Measurements from ENCODE around the gene L1CAM.

DNA sequence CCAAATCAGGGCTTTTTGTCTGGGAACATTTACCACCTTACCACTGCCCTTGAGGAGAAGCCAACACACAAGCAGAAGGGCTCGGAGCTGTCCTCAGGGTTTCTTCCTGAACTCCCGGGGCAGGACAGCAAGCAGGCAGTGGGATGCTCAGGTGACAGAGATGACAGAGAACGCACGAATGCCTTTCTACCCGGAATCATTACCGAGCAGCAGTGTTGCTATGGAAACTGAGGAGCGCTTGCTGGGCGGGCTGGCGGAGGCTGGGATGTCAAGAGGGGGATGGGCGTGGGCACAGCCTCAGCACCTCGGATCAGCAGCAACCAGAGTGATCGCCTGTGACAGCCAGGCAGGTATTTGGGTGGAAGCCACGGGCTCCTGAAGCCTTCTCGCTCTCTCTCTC lies 73.8 kb downstream of the L1CAM start:
- TF ChIP-seq, protein P1, sequence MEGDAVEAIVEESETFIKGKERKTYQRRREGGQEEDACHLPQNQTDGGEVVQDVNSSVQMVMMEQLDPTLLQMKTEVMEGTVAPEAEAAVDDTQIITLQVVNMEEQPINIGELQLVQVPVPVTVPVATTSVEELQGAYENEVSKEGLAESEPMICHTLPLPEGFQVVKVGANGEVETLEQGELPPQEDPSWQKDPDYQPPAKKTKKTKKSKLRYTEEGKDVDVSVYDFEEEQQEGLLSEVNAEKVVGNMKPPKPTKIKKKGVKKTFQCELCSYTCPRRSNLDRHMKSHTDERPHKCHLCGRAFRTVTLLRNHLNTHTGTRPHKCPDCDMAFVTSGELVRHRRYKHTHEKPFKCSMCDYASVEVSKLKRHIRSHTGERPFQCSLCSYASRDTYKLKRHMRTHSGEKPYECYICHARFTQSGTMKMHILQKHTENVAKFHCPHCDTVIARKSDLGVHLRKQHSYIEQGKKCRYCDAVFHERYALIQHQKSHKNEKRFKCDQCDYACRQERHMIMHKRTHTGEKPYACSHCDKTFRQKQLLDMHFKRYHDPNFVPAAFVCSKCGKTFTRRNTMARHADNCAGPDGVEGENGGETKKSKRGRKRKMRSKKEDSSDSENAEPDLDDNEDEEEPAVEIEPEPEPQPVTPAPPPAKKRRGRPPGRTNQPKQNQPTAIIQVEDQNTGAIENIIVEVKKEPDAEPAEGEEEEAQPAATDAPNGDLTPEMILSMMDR (IDR thresholded peaks at IDR 0.05) = no peak
- TF ChIP-seq POLR2AphosphoS5 (IDR thresholded peaks at IDR 0.05) (no peak), EP300 (IDR thresholded peaks at IDR 0.05) (no peak)
